Peyer's patch (tissue), 4 donors: ENCODE measurements around the gene SWAP70.

ENCODE experiments used
- POLR2A ChIP-seq, 2 donors: fragments of 450-650 bp; IDR thresholded peaks; one replicate each; pipeline ENCODE4 v1.5.1; 2017; ENCODE audit warnings: antibody characterized with exemption in 2 of 2, mild to moderate bottlenecking in 2 of 2, moderate library complexity in 2 of 2
- TF ChIP-seq, protein P1 (sequence below), 6 experiments: fragments of 450-650 bp in 4 of 6; fragments of 200-600 bp in 2 of 6; sonication (generic) in 1 of 6; IDR thresholded peaks; one replicate each; pipeline ENCODE4 v1.5.1; 2017 to 2019; ENCODE audit warnings: antibody characterized with exemption in 6 of 6, mild to moderate bottlenecking in 3 of 6, moderate library complexity in 1 of 6

DNA sequence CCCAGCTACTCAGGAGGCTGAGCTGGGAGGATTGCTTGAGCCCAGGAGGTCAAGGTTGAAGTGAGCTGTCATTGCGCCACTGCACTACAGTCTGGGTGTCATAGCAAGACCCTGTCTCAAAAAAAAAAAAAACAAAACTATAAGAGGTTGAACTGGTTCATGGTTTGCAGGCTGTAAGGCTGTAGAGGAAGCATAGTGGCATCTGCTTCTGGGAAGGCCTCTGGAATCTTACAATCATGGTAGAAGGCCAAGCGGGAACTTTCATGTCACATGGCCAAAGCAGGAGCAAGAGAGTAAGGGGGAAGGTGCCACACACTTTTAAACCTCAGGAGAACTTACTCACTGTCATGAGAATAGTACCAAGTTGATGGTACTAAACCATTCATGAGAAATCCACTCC, 109.6 kb downstream of the SWAP70 start:
- TF ChIP-seq, protein P1, sequence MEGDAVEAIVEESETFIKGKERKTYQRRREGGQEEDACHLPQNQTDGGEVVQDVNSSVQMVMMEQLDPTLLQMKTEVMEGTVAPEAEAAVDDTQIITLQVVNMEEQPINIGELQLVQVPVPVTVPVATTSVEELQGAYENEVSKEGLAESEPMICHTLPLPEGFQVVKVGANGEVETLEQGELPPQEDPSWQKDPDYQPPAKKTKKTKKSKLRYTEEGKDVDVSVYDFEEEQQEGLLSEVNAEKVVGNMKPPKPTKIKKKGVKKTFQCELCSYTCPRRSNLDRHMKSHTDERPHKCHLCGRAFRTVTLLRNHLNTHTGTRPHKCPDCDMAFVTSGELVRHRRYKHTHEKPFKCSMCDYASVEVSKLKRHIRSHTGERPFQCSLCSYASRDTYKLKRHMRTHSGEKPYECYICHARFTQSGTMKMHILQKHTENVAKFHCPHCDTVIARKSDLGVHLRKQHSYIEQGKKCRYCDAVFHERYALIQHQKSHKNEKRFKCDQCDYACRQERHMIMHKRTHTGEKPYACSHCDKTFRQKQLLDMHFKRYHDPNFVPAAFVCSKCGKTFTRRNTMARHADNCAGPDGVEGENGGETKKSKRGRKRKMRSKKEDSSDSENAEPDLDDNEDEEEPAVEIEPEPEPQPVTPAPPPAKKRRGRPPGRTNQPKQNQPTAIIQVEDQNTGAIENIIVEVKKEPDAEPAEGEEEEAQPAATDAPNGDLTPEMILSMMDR (IDR thresholded peaks at IDR 0.05), result no peak
- TF ChIP-seq POLR2A (IDR thresholded peaks at IDR 0.05), result no peak
